Heart right ventricle (tissue), 16 donors: ENCODE measurements around the gene HTRA3. TPM values are rescaled to one million over a fixed set of nuclear protein-coding genes. Genes with fewer than 3 reads are reported as not detected.
A peak's percentile ranks its signal among the peaks of the same experiment; 100 is the strongest.

Experiments used
- ATAC-seq, 8 donors: fragments of 200-7000 bp; cut with Tn5 transposase; one replicate each; pipeline ENCODE4 v1.9.1; 2020; ENCODE audit warnings: mild to moderate bottlenecking in 8 of 8, moderate library complexity in 8 of 8, moderate number of reproducible peaks in 1 of 8
- DNase-seq, 2 donors: peaks; one replicate each; pipeline ENCODE4 v3.0.0-alpha.2; 2020
- H3K27ac ChIP-seq, 10 donors: fragments of 200-600 bp; sonication (generic) in 2 of 10; one replicate each; pipeline versions ENCODE4 v1.5.0 to v1.8.0; 2020 to 2022; ENCODE audit warnings: mild to moderate bottlenecking in 3 of 10
- H3K27me3 ChIP-seq, 7 donors: fragments of 200-600 bp; one replicate each; pipeline ENCODE4 v1.8.0; 2021 to 2022; ENCODE audit warnings: mild to moderate bottlenecking in 2 of 7
- H3K36me3 ChIP-seq, 9 donors: fragments of 200-600 bp; sonication (generic) in 1 of 9; one replicate each; pipeline versions ENCODE4 v1.5.0 to v1.8.0; 2020 to 2022; ENCODE audit warnings: mild to moderate bottlenecking in 2 of 9
- H3K4me1 ChIP-seq, 9 donors: fragments of 200-600 bp; sonication (generic) in 1 of 9; one replicate each; pipeline versions ENCODE4 v1.5.0 to v1.8.0; 2020 to 2022; ENCODE audit warnings: mild to moderate bottlenecking in 4 of 9
- H3K4me3 ChIP-seq, 10 donors: fragments of 200-600 bp; sonication (generic) in 2 of 10; one replicate each; pipeline versions ENCODE4 v1.5.0 to v1.8.0; 2020 to 2022; ENCODE audit warnings: mild to moderate bottlenecking in 7 of 10, moderate library complexity in 2 of 10
- H3K9me3 ChIP-seq, 11 donors: fragments of 200-600 bp in 10 of 11; sonication (generic) in 2 of 11; one replicate each; pipeline versions ENCODE4 v1.5.0 to v1.8.0; 2013 to 2022; ENCODE audit warnings: mild to moderate bottlenecking in 2 of 11, control low read depth in 1 of 11, moderate library complexity in 1 of 11
- CTCF ChIP-seq, 9 donors: fragments of 200-600 bp; sonication (generic) in 2 of 9; IDR thresholded peaks; one replicate each; pipeline versions ENCODE4 v1.5.0 to v1.8.0; 2021 to 2022; ENCODE audit warnings: antibody characterized with exemption in 9 of 9, mild to moderate bottlenecking in 5 of 9, moderate library complexity in 1 of 9
- WGBS, 2 donors: extraction: QIAGEN DNeasy Blood & Tissue Kit; methylation state at CpG; one replicate each; pipeline ENCODE4 v1.1.7; 2013; ENCODE audit warnings: inconsistent platforms in 1 of 2; 5-methylcytosine and 5-hydroxymethylcytosine counted together
- intact Hi-C, 10 donors: fragments of 100-400 bp; cut with DNase I; formaldehyde crosslinking; loops; one replicate each; pipeline versions ENCODE4 v1.11.1 to v1.14.2; 2022
- polyA plus RNA-seq, 2 donors: library from polyadenylated mRNA; stranded (reverse); fragments of 200-250 nt; gene quantifications; one replicate each; pipeline ENCODE4 v1.2.3, GENCODE V29; 2013
- total RNA-seq, 10 donors: library from RNA; stranded (reverse); fragmentation: NEBNext Ultra II Directional in 3 of 10; extraction: Animal tissue kit (Norgen Biotek cat#: 25700) in 3 of 10; gene quantifications; one replicate each; pipeline versions ENCODE4 v1.2.1 to v1.2.4, GENCODE V29; 2021 to 2023
- donor health status: Arrhythmogenic right ventricular cardiomyopathy.
- donor health status: ischemic (EF 13 %, LVEDD 7.1; RV severe dilation, severe dysfunction).
- donor health status: healthy with polysubstance abuse.
- donor health status: DM: no; HTN: yes; CAD: no.
- donor health status: DM: no; HTN: no; CAD: no.
- donor health status: ischemic (EF 25% LVEDD 6.9; RV normal size, moderate dysfunction).
- donor health status: ischemic (EF 25% LVEDD 5.7; RV mildly dilated, moderate dysfunction).
- donor health status: healthy.
- donor health status: DM: yes; HTN: yes; CAD: no.
- donor health status: Ischemic cardiomyopathy.
- donor health status: ischemic (EF 35%, LVEDD 5.7; RV mildly dilated, moderate dysfunction).
- donor health status: nonischemic (EF 11% LVEDD 7.7; RV severe dilation, severe dysfunction).
- donor health status: DM: yes; HTN: yes; CAD: no.
- donor health status: PGD.
- donor health status: ischemic (EF 29% LVEDD 5.4; RV normal size, mild dysfunction).
- donor health status: nonischemic (EF 23%, LVEDD 6.1; RV moderate dilation, normal function).

HTRA3 gene
- total and polyA plus RNA-seq, 12 donors: 20.2 to 82.5 (median 54.2) TPM

DNA sequence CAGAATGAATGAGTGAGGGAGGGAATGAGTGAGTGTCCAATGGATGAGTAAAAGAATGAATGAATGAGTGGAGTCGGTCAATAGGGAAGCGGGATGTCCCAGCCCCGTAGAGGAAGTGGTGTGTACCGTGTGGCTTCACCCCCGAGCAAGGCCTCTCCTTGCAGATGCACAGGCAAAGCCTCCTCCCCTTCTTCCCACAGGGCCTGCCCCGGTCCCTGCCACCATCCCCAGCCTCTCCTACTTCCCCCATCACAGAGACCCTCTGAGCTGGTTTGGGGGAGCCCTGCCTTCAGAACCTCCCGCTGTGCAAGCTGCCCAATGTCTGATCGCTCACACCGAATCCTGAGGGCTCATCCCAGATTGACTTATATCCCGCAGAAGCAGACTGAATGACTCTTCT lies 13.6 kb downstream of the HTRA3 start:
- Histone ChIP-seq H3K36me3 (peaks cover 0 to 30% (median 0%) of the 10 kb centered on the region in 9 donors), H3K27ac (no peak overlapping the region), H3K27me3 (no peaks in the 10 kb centered on the region), H3K4me3 (no peak overlapping the region), H3K9me3 (no peaks in the 10 kb centered on the region), H3K4me1 (peaks cover 25 to 66% (median 30%) of the 10 kb centered on the region in 9 donors)
- WGBS, 2 donors: 83 to 84% methylated on average over 10 of the region's 10 CpGs
- no peak for TF ChIP-seq CTCF (IDR thresholded peaks at IDR 0.05)
- ATAC-seq (no peak), DNase-seq (peak in 1 of 2 donors; percentile 13)
- intact Hi-C loops: no loop called here

DNA sequence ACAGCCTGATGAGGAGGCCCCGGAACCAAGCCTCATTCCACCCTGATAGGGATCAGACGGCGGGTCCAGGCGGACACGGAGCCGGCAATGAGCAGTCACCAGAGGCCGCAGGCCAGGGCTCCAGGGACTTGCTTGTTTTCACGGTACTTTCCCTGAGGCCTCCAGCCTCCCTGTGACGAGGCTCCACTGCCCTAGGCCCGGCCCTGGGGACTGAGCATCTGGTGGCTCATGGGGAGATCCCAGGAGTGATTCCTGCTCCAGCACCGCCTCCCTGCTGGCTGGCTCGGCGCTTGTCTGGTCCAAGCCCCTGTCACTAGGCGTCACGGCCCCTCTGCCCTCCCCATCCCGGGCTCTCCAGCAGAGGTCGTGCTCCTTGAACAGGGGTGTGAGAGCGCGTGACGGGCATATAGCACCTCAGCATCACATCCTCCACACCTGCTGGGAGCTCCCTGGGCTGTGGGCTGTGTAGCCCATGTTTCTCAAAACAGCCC lies 14.1 kb downstream of the HTRA3 start:
- Histone ChIP-seq H3K27me3 (no peaks in the 10 kb centered on the region), H3K27ac (no peak overlapping the region), H3K9me3 (no peaks in the 10 kb centered on the region), H3K36me3 (peaks cover 0 to 30% (median 0%) of the 10 kb centered on the region in 9 donors), H3K4me3 (no peak overlapping the region), H3K4me1 (peaks cover 20 to 60% (median 27%) of the 10 kb centered on the region in 9 donors)
- intact Hi-C loops: no loop called here
- TF ChIP-seq CTCF (IDR thresholded peaks at IDR 0.05): peak in 1 of 9 donors; percentile 12
- WGBS, 2 donors: 64 to 65% methylated on average over 20 of the region's 20 CpGs
- DNase-seq (peak in 1 of 2 donors; percentile 42), ATAC-seq (no peak)

GRCh38 chr4:8284391-8284790 lies 14.8 kb downstream of the HTRA3 start:
- Histone ChIP-seq H3K4me1 (peaks cover 13 to 56% (median 27%) of the 10 kb centered on the region in 9 donors), H3K36me3 (peaks cover 0 to 36% (median 0%) of the 10 kb centered on the region in 9 donors), H3K4me3 (no peak overlapping the region), H3K27me3 (no peaks in the 10 kb centered on the region), H3K9me3 (no peaks in the 10 kb centered on the region), H3K27ac (peak overlapping the region in 5 of 10 donors; percentile 19 to 76 (median 73))
- DNase-seq (peak in 1 of 2 donors; percentile 17), ATAC-seq (no peak)
- TF ChIP-seq CTCF (IDR thresholded peaks at IDR 0.05): no peak
- WGBS, 2 donors: 83% methylated on average over 11 of the region's 11 CpGs
- intact Hi-C loops: no loop called here

DNA sequence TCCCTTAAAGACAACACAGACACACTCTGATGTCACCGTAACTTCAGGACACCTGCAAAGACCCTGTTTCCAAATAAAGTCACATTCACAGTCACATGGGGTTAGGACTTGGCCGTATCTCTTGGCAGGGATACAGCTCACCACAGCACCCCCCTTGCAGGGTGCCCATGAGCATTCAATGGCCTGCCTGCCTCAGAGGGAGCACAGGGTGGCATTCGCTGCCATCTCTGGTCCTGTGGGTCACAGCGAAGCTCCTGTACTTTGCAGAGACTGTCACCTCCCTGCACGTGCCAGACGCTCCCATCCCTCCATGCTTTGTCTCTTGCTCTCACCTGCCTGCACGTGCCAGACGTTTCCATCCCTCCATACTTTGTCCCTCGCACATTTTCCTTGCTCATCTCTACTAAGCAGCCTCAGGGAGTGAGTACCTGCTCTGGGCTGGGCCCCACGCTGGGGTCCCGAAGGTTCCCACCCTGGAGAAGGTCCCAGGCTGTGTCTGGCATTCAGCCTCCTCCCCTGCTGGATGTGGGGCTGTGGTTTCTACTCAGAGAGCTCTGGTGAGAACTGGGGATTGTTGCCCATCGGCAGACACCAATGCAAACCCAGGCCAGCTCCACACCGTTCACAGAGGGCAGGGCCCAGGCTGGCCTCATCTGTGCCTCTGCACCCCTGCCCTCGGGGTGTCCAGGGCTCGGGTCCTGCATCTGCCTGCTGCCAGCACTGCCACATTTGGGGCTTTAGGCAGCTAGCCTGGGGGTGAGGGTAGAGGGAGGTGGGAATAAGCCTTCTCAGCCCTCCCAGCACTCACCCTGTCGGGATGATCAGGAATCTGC lies 15.8 kb downstream of the HTRA3 start:
- H3K4me1 ChIP-seq: peaks cover 12 to 46% (median 26%) of the 10 kb centered on the region in 9 donors
- no peak for TF ChIP-seq CTCF (IDR thresholded peaks at IDR 0.05)
- H3K9me3 ChIP-seq: no peaks in the 10 kb centered on the region
- H3K27me3 ChIP-seq: no peaks in the 10 kb centered on the region
- intact Hi-C loops: no loop called here
- WGBS, 2 donors: 40 to 64% methylated on average over 16 of the region's 16 CpGs
- ATAC-seq: peak in 7 of 8 donors; percentile 18 to 59 (median 38)
- H3K4me3 ChIP-seq: no peak overlapping the region
- peak overlapping the region in 7 of 10 donors; percentile 19 to 76 (median 52) for H3K27ac ChIP-seq
- H3K36me3 ChIP-seq: peaks cover 0 to 43% (median 0%) of the 10 kb centered on the region in 9 donors
- DNase-seq: peak in 1 of 2 donors; percentile 15
